HG03460 (cell line): ENCODE data around the gene MYEOV.

Experiments
- ATAC-seq: cut with Tn5 transposase; IDR thresholded peaks from one replicate; pipeline ENCODE4 v1.9.1; 2021; ENCODE audit not compliant: unreplicated experiment

The MYEOV gene

DNA sequence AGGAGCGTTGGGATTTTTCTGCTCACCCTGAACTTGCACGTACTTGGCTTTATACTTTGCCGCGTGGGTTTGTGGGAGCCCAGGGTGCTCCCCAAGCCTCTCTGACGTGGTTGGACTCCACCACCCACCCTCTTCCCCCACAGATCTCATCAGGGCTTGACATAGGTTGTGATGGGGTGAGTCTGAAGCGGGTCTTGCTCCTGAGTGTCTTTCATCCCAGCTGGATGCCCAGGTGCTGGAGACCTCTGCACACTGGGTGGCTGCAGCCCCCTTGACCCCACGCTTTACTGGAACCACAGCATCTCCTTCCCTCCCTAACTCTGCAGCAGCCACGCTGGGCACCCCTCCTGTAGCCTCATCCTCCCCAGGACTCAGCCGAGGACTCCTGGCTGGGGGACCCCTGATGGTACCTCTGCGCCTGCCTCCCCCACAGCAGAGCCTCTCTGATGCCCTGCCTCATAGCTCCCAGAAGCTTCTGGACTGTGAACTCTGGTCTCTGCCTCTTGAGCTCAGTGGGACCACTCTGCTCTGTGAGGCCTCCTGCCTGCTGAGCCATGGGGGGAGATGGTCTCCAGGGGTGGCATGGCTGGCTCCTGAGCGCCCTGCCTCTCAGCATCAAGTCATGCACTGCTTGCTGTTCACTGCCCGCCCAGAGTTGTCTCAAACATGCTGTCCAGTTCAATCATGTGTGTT lies 45.2 kb downstream of the MYEOV start:
- no peak for ATAC-seq

- ATAC-seq: no peak
Measured at GRCh38 chr11:69339983-69340565, 46.1 kb downstream of the MYEOV start.

GRCh38 chr11:69342588-69343330 lies 48.8 kb downstream of the MYEOV start:
- no peak for ATAC-seq

GRCh38 chr11:69343401-69344321 lies 49.7 kb downstream of the MYEOV start:
- ATAC-seq: no peak

DNA sequence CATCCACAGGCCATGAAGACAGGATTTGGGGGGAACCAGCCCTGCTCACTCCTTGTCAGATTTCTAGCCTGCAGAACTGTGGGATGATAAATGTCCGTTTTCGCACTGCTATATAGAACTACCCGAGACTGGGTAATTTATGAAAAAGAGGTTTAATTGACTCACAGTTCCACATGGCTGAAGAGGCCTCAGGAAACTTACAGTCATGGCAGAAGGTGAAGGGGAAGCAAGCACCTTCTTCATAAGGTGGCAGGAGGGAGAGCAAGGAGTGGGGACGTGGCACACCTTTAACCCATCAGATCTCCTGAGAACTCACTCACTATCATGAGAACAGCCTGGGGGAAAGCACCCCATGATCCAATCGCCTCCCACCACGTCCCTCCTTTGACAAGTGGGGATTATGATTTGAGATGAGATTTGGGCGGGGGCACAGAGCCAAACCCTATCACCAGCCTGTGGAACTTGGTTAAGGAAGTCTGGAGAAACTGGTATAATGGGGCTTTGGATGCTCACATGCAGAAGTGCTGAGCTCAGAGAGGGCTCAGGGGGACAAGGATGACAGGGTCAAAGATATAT lies 50.7 kb downstream of the MYEOV start:
- ATAC-seq: no peak
